Measurements from ENCODE around the gene NDUFB2. TPM values are rescaled to one million over a fixed set of nuclear protein-coding genes. Genes with fewer than 3 reads are reported as not detected.

The NDUFB2 gene
- total and polyA plus RNA-seq, 9 of the 15 experiments (the other 6 are each of a cell fraction or from before 2014, with no cell fraction given), result 220 to 2,075 (median 320) TPM

DNA sequence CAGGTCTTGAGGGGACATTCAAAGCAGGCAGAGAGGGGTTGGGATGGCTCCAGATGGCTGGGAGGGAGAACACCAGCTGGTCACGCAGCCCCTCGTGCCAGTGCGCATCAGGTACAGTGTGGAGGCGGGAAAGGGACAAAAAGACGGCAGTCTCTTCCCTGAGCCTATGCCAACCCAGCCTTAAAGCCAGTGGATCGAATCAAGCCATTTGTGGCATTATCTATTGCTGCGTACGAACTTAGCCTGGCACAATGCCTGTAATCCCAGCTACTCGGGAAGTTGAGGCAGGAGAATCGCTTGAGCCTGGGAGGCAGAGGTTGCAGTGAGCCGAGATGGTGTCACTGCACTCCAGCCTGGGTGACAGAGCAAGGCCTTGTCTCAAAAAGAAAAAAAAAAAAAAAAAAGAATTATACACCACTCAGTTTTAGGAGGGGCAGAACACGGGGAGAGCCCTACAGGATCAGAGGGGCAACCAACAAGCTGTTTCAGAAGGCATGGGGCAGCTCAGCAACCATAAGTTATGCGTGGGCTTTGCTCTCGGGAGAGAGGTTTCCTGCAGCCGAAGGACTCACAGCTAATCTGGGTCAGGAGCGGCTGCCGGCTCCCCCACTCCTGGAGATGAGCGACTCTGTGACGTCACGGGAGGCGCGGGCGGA is 356 bp upstream of the NDUFB2 start (continued):
- TF ChIP-seq, protein P1, sequence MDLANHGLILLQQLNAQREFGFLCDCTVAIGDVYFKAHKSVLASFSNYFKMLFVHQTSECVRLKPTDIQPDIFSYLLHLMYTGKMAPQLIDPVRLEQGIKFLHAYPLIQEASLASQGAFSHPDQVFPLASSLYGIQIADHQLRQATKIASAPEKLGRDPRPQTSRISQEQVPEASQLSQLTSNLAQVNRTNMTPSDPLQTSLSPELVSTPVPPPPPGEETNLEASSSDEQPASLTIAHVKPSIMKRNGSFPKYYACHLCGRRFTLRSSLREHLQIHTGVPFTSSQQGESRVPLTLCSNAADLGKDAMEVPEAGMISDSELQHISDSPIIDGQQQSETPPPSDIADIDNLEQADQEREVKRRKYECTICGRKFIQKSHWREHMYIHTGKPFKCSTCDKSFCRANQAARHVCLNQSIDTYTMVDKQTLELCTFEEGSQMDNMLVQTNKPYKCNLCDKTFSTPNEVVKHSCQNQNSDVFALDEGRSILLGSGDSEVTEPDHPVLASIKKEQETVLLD (IDR thresholded peaks at IDR 0.05), result peak; percentile 68; the same call in 1 of the 2 replicates
- TF ChIP-seq HNRNPLL (IDR thresholded peaks at IDR 0.05; ENCODE audit: low read depth, low read length, poor library complexity, severe bottlenecking), result no peak
- no peak for TF ChIP-seq ZNF124 (CRISPR knock-in tag; IDR thresholded peaks at IDR 0.05)
- no peak for TF ChIP-seq MTA3 (IDR thresholded peaks at IDR 0.05; ENCODE audit: borderline replicate concordance)
- TF ChIP-seq, protein P2, sequence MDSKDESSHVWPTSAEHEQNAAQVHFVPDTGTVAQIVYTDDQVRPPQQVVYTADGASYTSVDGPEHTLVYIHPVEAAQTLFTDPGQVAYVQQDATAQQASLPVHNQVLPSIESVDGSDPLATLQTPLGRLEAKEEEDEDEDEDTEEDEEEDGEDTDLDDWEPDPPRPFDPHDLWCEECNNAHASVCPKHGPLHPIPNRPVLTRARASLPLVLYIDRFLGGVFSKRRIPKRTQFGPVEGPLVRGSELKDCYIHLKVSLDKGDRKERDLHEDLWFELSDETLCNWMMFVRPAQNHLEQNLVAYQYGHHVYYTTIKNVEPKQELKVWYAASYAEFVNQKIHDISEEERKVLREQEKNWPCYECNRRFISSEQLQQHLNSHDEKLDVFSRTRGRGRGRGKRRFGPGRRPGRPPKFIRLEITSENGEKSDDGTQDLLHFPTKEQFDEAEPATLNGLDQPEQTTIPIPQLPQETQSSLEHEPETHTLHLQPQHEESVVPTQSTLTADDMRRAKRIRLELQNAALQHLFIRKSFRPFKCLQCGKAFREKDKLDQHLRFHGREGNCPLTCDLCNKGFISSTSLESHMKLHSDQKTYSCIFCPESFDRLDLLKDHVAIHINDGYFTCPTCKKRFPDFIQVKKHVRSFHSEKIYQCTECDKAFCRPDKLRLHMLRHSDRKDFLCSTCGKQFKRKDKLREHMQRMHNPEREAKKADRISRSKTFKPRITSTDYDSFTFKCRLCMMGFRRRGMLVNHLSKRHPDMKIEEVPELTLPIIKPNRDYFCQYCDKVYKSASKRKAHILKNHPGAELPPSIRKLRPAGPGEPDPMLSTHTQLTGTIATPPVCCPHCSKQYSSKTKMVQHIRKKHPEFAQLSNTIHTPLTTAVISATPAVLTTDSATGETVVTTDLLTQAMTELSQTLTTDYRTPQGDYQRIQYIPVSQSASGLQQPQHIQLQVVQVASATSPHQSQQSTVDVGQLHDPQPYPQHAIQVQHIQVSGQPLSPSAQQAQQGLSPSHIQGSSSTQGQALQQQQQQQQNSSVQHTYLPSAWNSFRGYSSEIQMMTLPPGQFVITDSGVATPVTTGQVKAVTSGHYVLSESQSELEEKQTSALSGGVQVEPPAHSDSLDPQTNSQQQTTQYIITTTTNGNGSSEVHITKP (IDR thresholded peaks at IDR 0.05; ENCODE audit: partially characterized antibody), result peak; percentile 98
- TF ChIP-seq RAD51 (IDR thresholded peaks at IDR 0.05; ENCODE audit: borderline replicate concordance, low read depth), result peak; percentile 8; the same call in 1 of the 2 replicates
- TF ChIP-seq CBX3 (IDR thresholded peaks at IDR 0.05; ENCODE audit: borderline replicate concordance in 1 of 2, low read length in 2 of 2), result no peak
- TF ChIP-seq, protein P3, sequence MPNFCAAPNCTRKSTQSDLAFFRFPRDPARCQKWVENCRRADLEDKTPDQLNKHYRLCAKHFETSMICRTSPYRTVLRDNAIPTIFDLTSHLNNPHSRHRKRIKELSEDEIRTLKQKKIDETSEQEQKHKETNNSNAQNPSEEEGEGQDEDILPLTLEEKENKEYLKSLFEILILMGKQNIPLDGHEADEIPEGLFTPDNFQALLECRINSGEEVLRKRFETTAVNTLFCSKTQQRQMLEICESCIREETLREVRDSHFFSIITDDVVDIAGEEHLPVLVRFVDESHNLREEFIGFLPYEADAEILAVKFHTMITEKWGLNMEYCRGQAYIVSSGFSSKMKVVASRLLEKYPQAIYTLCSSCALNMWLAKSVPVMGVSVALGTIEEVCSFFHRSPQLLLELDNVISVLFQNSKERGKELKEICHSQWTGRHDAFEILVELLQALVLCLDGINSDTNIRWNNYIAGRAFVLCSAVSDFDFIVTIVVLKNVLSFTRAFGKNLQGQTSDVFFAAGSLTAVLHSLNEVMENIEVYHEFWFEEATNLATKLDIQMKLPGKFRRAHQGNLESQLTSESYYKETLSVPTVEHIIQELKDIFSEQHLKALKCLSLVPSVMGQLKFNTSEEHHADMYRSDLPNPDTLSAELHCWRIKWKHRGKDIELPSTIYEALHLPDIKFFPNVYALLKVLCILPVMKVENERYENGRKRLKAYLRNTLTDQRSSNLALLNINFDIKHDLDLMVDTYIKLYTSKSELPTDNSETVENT (CRISPR knock-in tag; IDR thresholded peaks at IDR 0.05), result 0 out of 2 replicates have a peak, but pooled peaks have one; percentile 10
- TF ChIP-seq, protein P4, sequence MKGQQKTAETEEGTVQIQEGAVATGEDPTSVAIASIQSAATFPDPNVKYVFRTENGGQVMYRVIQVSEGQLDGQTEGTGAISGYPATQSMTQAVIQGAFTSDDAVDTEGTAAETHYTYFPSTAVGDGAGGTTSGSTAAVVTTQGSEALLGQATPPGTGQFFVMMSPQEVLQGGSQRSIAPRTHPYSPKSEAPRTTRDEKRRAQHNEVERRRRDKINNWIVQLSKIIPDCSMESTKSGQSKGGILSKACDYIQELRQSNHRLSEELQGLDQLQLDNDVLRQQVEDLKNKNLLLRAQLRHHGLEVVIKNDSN (CRISPR knock-in tag; IDR thresholded peaks at IDR 0.05), result peak; percentile 25; the same call in 1 of the 2 replicates

Measured in K562 (cell line).